COLO829 (cell line): ENCODE results near the gene SVEP1.
A peak's percentile ranks its signal among the peaks of the same experiment; 100 is the strongest.
"Not testable (repeated sequence)": the region's sequence is repeated elsewhere in the genome, so short reads cannot be mapped to it uniquely, and the experiment has no call there.

Source experiments
- DNase-seq: peaks from one replicate; pipeline ENCODE4 v3.0.0; 2012; ENCODE audit warnings: low spot score

SVEP1 gene

DNA sequence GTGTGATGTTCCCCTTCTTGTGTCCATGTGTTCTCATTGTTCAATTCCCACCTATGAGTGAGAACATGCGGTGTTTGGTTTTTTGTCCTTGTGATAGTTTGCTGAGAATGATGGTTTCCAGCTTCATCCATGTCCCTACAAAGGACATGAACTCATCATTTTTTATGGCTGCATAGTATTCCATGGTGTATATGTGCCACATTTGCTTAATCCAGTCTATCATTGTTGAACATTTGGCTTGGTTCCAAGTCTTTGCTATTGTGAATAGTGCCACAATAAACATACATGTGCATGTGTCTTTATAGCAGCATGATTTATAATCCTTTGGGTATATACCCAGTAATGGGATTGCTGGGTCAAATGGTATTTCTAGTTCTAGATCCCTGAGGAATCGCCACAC is 220.5 kb downstream of the SVEP1 start:
- not testable (repeated sequence) for DNase-seq

DNA sequence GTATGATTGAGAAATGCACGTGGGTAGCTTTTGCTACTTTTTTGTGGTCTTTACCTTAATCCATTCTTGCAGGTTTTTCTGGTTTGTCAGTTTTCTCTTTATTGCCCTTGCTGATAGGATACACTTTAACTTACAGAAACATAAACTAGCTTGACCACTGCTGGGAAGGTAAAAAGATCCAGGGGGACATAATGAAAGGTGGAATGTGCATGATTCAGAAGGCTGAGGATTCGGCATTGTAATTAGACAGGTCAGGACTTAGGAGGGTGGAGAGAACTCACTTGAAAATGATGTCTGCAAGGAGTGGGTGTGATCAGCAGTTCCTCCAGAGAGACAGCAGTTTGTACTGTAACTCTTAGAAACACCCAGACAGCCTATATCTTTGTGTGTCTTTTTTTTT is 222.0 kb downstream of the SVEP1 start:
- DNase-seq: no peak

DNA sequence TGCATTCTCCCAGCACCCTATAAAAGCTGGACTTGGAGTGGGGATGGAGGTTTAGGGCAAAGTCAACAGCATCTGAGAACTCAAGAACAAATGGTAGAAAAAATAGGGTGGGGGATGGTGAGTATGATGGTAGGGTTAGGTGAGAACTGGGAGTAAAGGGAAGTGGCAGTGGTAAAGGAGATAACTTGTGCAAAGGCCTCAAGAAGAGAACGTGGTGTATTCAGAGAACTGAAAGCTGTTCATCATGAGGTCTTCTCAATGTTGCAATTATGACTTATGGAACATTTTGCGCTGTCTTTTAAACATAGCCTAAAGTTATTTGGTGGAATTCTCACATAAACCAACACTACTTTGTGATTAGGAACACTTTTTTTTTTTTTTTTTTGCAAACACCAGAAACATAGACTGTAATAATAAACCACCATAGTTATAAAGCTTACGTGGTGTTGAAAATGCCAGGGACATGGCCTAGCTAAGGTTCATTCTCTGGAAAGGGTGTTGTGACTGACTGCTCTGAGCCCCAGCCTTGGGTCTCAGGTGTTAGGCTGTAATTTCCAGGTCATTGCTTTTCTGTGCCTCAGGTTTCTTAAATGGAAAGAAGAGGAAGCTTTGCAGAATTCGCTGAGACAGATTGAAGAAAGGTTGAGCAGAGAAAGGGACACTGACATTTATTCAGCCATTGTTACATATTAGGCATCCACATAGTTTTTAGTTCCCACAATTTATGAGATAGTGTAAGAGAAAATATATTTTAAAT is 222.7 kb downstream of the SVEP1 start:
- no peak for DNase-seq

DNA sequence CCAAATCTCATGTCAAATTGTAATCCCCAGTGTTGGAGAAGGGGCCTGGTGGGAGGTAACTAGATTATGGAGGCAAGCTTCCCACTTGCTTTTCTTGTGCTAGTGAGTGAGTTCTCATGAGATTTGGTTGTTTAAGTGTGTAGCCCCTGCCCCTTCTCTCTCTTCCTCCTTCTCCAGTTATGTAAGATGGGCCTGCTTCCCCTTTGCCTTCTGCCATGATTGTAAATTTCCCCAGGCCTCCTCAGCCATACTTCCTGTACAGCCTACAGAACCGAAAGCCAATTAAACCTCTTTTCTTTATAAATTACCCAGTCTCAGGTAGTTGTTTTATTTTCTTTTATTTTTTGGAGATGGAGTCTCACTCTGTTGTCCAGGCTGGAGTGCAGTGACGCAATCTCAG is 223.6 kb downstream of the SVEP1 start:
- no peak for DNase-seq

DNA sequence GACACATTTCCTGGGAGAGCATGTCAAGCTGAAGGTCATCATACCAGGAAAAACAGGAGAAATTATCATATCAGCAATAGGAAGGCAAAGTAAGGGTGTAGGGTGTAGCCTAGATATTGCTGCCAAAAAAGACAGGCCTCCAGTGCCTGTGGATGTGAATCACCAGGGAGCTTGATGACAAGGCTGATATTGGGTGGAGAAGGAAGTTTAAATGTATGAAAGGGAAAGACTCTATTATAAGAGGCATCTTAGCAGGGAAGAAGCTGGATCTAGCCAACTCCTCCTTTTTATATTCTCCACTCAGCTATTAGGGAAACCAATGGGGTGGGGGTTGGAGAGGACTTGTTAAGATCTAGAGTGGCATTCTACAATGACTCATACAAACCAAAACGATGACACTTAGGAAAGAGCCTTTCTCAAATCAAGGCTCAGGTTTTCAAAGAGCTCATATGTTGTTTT is 228.5 kb downstream of the SVEP1 start:
- DNase-seq: peak; percentile 29

DNA sequence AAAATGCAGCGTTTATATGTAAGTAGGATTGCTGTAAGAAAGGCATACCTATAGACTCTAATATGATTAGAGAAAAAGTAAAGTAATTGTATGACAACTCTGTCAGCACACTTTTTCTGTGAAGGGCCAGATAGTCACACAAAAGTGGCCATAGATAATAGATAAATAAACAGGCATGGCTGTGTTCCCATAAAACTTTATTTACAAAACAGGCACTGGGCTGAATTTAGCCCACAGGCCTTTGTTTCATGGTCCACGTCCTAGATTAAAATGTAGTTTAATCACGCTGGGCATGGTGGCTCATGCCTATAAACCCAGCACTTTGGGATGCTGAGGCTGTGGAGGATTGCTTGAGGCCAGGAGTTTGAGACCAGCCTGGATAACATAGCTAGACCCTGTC is 233.2 kb downstream of the SVEP1 start:
- no peak for DNase-seq

DNA sequence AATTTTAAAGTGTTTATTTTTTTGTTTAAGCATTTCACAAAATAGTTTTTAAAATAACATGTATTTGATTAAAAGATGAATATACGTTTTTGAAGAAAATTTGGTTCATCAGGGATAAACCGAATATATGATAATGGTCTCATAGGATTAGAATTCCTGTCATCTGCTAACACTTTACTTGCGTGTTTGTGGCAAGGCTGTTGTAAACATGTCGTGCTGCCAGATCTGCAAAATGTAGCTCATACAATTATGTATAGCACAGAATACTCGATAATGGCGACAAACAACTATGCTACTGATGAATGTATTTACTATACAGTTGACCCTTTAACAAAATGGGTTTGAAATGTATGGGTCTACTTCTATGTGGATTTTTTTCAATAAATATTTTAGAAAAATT is 234.7 kb downstream of the SVEP1 start:
- no peak for DNase-seq

DNA sequence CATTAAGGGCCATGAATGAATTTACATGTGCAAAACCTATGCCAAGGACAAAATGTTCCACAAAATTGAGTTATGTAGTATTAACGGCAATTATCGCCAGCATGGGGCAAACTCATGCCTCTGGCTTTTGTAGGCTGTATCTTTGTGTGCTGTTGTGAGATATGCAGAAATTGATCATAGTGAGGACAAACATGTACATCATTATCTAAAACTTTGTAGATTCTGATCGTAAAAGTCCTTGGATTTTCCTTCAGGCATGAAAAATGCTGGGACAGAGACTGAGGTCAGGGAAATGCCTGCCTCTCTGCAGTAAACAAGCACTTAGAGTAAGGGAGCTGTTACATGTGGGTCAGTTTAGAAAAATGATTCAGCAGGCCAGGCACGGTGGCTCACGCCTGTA is 236.0 kb downstream of the SVEP1 start:
- DNase-seq: no peak

DNA sequence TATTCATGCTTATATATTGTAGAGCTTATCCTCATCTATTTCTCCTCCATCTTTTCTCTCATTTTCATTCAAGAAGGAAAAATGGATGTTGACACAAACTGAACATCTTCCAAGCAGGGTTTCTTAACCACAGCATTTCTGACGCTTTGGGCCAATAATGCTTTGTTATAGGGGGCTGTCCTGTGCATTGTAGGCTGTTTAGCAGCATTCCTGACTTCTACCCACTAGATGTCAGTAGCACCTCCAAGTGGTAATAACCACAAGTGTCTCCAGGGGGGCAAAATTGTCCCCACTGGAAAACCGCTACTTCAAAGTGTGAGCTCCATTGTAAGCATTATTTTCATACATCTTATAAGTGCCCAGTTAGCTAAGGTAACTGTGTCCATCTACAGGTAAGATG is 239.2 kb downstream of the SVEP1 start:
- no peak for DNase-seq

DNA sequence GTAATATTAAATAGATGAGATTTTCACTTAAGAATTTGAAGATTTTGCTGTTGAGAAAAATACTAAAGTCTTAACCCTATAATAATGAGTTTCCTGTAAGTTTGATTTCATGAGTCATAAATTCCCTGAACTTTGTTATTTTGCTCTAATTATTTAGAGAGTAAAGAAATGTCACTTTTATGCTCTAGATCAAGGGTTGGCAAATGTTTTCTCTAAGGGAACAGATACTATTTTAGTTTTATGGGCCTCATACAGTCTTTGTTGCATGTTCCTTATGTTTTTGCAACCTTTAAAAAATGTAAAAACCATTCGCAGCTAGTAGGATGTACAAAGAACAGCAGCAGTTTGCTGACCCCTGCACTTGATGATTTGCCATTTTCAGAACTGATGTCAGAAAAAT is 241.4 kb downstream of the SVEP1 start:
- no peak for DNase-seq

DNA sequence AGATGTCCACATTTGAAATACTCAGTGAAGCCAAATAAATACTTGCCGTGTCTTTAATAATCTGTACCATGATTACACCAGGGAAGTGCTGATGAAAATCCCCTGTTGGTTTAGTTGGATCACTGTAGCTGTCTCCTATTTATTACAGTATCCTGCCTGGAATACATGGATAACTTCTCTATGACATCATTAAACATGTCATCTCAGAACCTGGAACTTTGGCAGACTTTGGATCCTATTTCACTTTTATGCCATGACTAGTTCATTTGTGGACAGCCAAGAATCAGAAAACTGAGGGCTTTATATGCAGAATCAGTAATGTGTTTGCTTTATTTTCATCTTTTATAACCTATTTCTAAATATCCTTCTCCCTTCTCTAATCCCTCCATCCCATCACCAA is 241.8 kb downstream of the SVEP1 start, which contains the start of gene TXNDC8:
Gene TXNDC8, minus strand, starts transcription at position 137 of the 400 bp plus-strand sequence.
- DNase-seq: no peak

DNA sequence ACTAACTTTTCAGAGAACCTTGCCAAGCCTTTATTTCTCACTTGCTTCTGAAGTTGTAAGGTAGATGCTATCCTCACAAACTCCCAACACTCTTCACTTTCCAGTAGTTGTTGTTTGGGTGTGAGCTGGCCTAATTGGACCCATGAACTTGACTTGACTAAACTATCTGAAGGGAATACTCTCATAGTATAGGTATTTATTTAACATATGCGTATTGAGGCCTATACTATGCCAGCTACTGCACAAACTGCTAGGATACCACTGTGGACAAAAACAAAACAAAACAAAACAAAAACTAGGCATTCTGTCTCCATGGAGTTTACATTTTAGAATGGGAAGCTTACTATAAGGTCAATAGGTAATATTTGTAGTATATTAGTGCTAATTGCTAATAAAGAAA is 243.2 kb downstream of the SVEP1 start:
- no peak for DNase-seq

DNA sequence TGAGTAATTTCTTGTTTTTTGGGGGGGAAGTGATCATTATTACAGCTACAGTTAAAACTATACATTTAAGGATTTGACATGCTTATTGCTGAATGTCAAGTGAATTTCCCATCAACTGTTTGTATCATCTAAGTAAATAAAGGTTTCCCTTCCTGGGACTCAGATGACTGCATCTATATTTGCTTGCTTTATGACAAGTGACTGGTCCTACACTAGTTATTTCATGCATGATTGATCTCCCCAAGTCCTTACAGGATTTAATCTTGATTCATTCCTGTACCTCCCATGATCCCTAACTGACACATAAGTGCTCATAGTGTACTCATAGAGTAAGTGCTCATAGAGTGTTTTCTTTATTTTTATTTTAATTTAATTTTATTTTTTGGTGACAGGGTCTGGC is 244.7 kb downstream of the SVEP1 start:
- no peak for DNase-seq

DNA sequence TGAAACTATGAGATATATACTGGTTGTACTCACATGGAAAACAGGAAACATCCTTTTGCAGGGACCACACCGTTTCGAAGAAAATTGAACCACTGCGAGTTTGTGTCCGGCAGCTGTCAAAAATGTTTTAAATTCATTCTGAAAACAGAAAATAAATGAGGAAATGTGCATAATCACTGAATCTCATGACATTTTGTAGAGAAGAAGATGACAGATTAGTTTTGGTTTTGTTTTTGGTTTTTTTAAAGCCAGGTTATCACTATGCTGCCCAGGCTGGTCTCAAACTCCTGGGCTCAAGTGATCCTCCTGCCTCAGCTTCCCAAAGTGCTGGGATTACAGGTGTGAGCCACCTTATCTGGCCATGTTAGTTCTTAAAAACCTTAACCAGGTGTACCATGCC is 245.4 kb downstream of the SVEP1 start:
- no peak for DNase-seq

DNA sequence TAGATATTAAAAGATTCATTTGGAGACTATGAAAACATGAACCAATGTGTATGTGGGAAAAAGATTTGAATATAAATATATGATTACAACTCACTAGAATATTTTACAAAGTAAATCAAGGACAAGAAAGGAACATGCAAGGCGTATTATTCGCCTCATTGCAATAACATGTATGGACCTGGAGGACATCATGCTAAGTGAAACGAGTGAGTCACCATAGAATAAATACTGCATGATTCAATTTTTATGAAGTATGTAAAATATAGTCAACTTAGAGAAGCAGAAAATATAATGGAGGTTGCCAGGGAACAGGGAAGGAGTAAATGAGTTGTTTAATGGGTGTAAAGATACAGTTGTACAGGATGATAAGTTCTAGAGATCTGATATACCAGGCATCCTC is 246.8 kb downstream of the SVEP1 start:
- DNase-seq: no peak

DNA sequence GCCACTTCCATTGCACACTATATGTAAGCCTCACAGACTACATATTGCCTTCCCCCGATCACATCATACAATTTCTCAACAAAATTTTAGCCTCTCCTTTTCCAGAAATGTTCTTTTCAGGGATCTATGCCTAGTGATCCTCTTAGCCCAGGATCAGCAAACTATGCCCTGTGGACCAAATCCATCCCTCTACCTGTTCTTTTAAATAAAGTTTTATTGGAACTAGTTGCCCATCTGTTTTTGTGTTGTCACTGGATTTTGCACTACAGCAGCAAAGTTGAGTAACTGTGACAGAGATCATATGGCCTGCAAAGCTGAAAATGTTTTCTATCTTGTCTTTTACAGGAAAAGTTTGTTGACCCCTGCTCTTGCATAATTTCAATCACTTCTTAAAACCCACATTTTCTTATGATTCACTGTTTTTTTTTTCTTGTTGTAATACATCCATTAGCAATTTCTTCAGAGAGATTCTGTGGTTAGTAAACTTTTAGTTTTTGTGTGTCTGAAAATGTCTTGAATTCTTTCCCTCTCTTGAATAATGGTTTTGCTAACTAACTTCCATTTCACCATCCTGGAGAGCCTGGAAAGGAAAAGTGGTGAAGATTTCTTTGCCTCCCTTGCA is 248.9 kb downstream of the SVEP1 start:
- DNase-seq: no peak

DNA sequence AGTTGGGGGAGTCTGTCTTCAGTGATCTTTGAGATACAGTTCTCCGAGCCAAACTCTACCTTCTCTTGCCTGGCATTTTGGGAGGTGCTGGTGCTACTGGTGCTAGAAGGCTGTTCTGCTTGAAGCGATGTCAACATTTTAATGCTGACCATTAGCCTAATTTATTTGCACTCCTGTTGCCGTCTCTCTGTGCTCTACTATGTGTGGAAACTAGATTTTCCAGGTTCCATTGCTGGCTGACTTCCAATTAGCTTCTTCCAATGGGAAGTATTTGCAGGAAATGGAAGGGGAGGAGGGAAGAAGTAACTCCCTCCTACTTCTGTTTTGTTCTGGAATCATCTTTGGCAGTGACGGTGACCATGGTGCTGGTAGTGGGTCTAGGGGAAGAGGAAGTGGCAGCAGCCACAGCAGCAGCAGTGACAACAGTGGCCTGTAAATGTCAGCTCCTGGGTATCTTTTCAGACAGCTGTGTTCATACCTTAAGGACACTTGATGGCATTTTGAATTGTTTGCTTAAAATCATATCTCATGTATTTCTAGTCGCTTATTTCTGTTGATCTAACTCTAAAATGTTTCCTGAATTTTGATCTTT is 249.8 kb downstream of the SVEP1 start:
- no peak for DNase-seq

DNA sequence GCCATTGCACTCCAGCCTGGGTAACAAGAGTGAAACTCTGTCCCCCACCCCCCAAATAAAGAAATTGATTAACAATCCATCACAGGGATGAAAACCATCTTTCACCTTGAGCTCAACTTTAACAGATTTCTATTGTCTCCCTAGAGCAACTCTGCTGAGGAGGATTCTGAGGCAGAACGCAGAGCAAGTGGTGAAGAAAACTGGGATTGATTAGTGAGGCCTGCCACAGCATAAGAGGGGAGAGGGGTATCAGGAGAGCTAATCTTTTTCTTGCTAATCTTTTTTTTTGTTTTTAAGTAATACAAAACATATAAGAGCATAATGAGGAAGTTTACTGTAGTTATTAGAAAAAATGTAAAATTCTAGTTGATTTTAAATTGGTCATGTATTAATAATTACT is 250.8 kb downstream of the SVEP1 start:
- DNase-seq: no peak

DNA sequence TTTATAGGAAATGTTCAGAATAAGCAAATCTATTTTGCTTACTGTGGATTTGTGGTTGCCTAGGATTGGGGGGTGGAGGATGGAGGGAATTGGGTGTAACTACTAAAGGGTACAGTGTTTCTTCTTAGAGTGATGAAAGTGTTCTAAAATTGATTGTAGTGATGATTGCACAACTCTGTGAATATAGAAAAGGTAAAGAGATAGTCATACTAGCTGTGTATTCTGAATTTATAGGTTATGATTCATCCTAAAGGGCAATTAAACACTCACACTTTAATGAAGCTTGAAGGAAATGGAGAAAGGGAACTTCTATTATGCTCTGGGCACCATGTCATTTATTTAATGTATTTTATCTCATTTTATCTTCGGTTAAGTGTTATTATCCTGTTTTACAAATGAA is 251.8 kb downstream of the SVEP1 start:
- DNase-seq: no peak

DNA sequence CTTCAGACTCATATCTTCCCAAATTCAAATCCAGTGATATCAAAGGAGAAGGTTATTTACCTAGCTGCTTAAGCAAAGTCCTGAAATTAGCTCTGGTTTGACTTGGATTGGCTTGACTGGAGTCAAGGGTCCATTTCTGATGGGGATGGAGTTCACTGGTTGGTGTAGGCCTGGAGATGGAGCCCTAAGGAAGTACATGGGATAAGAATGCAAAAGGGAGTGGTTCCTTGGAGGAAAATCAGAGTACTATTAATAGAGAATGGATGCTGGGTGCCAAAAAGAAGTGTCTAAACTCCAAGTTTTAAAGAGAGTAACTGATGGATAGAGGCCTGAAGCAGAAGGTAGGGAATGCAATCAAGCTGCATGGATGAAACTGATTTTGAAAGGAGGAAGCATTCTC is 255.7 kb downstream of the SVEP1 start:
- DNase-seq: no peak

DNA sequence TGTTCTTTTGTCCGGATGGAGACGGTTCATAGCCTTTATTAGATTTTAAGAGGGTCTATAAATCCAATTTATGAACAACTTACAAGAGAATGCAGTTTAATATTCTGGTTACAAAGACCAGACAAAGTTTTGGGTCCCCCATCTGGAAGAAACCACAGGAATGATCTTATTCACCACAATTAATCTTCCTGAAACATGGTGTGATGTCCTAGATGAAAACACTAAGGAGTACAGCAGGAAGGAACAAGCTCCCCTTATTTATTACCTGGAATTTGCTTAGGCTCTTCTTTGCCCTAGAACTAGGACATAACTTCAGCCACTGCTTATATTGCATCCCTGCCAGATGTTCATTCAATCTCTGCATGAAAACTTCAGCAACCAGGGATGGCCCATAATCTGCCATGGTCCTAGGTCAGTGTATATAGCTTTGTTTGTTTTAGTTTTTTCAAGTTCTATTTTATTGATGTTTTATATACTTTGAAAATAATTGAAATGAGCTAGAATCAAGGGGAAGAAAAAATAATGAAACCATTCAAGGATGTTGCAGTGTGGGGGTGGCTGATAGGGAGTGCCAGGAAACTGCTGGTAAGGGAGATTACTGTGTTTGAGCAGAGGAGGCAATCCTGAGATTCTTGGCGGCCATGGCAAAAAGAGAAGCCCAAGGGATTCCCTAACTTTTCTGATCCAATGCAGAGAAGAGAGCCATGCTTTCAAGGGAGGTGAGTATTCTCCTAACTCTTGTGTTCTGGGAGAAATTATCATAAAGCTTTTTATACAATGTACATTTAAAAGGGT is 258.7 kb downstream of the SVEP1 start:
- DNase-seq: peak; percentile 28

DNA sequence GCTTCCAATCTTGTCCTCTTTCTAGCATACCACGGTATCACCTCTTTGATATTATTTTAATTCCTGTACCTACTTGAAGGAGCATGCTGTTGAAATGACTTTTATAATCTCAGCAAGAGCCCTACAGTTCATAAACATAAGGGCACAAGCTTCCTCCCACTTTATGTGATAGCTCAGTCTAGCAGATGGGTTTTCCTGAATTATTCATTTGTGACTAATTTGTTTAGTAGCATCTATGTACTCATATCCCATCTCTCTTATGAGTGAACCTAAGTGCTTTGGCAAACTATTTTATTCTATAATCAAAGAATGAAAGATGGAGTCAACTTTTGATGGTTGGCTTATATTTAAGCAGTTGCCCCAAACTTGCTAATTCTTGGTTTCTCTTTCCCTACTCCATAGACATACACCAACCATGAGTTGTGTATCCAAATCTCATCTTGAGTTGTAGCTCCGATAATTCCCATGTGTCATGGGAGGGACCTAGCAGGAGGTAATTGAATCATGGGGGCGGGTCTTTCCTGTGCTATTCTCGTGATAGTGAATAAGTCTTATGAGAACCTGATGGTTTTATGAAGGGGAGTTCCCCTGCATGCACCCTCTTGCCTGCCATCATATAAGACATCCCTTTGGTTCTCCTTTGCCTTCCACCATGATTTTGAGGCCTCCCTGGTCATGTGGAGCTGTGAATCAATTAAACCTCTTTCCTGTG is 259.6 kb downstream of the SVEP1 start:
- DNase-seq: no peak
